ENCODE data around the gene PNPLA2.

DNA sequence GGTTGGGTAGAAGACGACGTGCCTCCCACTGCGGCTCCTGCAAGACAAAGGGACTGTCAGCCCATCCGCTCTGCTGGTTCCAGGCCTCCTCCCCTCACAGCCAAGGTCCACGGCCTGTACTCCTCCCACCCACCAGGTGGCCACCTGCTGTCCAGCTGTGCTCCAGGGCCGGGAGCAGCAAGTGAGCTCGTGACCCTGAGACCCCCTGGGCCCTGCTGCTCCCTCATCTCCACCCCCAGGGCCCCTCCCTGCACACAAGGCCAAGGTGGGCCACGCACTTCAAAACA lies 51.4 kb downstream of the PNPLA2 start:
- TF ChIP-seq, protein P1, sequence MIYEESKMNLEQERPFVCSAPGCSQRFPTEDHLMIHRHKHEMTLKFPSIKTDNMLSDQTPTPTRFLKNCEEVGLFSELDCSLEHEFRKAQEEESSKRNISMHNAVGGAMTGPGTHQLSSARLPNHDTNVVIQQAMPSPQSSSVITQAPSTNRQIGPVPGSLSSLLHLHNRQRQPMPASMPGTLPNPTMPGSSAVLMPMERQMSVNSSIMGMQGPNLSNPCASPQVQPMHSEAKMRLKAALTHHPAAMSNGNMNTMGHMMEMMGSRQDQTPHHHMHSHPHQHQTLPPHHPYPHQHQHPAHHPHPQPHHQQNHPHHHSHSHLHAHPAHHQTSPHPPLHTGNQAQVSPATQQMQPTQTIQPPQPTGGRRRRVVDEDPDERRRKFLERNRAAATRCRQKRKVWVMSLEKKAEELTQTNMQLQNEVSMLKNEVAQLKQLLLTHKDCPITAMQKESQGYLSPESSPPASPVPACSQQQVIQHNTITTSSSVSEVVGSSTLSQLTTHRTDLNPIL (CRISPR knock-in tag; IDR thresholded peaks at IDR 0.05; ENCODE audit: low read depth) = no peak
- TF ChIP-seq ISL1 (CRISPR knock-in tag; IDR thresholded peaks at IDR 0.05) (no peak), ARNTL (CRISPR knock-in tag; IDR thresholded peaks at IDR 0.05; ENCODE audit: borderline replicate concordance, low read depth) (no peak), ZFP30 (CRISPR knock-in tag; IDR thresholded peaks at IDR 0.05) (no peak), CSDC2 (CRISPR knock-in tag; IDR thresholded peaks at IDR 0.05) (no peak)
